HG03460 (cell line): ENCODE measurements around the gene SHKBP1.
"Not testable (repeated sequence)": the region's sequence is repeated elsewhere in the genome, so short reads cannot be mapped to it uniquely, and the experiment has no call there.

ENCODE experiments used
- ATAC-seq: cut with Tn5 transposase; IDR thresholded peaks from one replicate; pipeline ENCODE4 v1.9.1; 2021; ENCODE audit not compliant: unreplicated experiment

The SHKBP1 gene

GRCh38 chr19:40576585-40577451 lies at the start of gene SHKBP1:
Gene SHKBP1, plus strand, starts transcription at chr19:40576873. Its CDS starts 27 bp downstream, at chr19:40576900.
- ATAC-seq, result peak; percentile 96

- ATAC-seq, result no peak
Measured at GRCh38 chr19:40528078-40528477, 48.6 kb upstream of the SHKBP1 start.

- ATAC-seq, result no peak
Measured at GRCh38 chr19:40528533-40529092, 48.1 kb upstream of the SHKBP1 start.

- ATAC-seq, result no peak
Measured at GRCh38 chr19:40529093-40529954, 47.3 kb upstream of the SHKBP1 start.

GRCh38 chr19:40530091-40530901 lies 46.4 kb upstream of the SHKBP1 start:
- no peak for ATAC-seq

GRCh38 chr19:40533508-40533907 lies 43.2 kb upstream of the SHKBP1 start:
- ATAC-seq, result no peak

GRCh38 chr19:40534148-40534547 lies 42.5 kb upstream of the SHKBP1 start:
- ATAC-seq, result no peak

- ATAC-seq, result no peak
Measured at GRCh38 chr19:40539070-40539469, 37.6 kb upstream of the SHKBP1 start.

- no peak for ATAC-seq
Measured at GRCh38 chr19:40542202-40542859, 34.3 kb upstream of the SHKBP1 start.

- ATAC-seq, result no peak
Measured at GRCh38 chr19:40543029-40543597, 33.6 kb upstream of the SHKBP1 start.

GRCh38 chr19:40546153-40546841 lies 30.4 kb upstream of the SHKBP1 start:
- not testable (repeated sequence) for ATAC-seq

GRCh38 chr19:40547190-40547589 lies 29.5 kb upstream of the SHKBP1 start:
- ATAC-seq, result not testable (repeated sequence)

GRCh38 chr19:40547836-40548235 lies 28.8 kb upstream of the SHKBP1 start:
- no peak for ATAC-seq

- no peak for ATAC-seq
Measured at GRCh38 chr19:40549007-40549708, 27.5 kb upstream of the SHKBP1 start.

- no peak for ATAC-seq
Measured at GRCh38 chr19:40550951-40551350, 25.7 kb upstream of the SHKBP1 start.

- ATAC-seq, result no peak
Measured at GRCh38 chr19:40552848-40553247, 23.8 kb upstream of the SHKBP1 start.

- ATAC-seq, result no peak
Measured at GRCh38 chr19:40553885-40554857, 22.5 kb upstream of the SHKBP1 start.
